IMR-90 (cell line): Measurements from ENCODE around the gene GPR89A. TPM values are rescaled to one million over a fixed set of nuclear protein-coding genes. Genes with fewer than 3 reads are reported as not detected.

Experiments used
- ATAC-seq: fragments of 200-7000 bp; cut with Tn5 transposase; 2 replicates; pipeline ENCODE4 v1.9.1; 2020; ENCODE audit warnings: low read depth, mild to moderate bottlenecking, moderate library complexity
- BruUV-seq: library from RNA; stranded (reverse); fragments of 400-500 nt; replicated peaks from 2 replicates; lab custom pipeline; 2021; lab: Mats Ljungman, UMichigan
- CTCF ChIA-PET: fragments of 300-600 bp; formaldehyde crosslinking; extraction: SDS; loops from one replicate; lab custom pipeline; 2021; ENCODE audit warnings: antibody characterized with exemption; lab: Yijun Ruan, JAX
- POLR2A ChIA-PET: fragments of 300-600 bp; sonication (Branson Sonifier 250); formaldehyde crosslinking; loops from one replicate; lab custom pipeline; 2022; ENCODE audit warnings: antibody characterized with exemption; ENCODE audit not compliant: unreplicated experiment; lab: Charles Lee
- DNase-seq: peaks from one replicate; pipeline ENCODE4 v3.0.0; 2013
- H2AFZ ChIP-seq: replicated peaks from 2 replicates; pipeline ENCODE3; 2013; ENCODE audit warnings: low read length, mild to moderate bottlenecking; ENCODE audit not compliant: poor library complexity
- H2AK5ac ChIP-seq: 2 replicates; pipeline ENCODE4 v1.6.1; 2013; ENCODE audit warnings: low read depth, low read length, inconsistent platforms
- H2AK9ac ChIP-seq: replicated peaks from 2 replicates; pipeline ENCODE3; 2013; ENCODE audit warnings: mild to moderate bottlenecking, low read depth, low read length, moderate library complexity; ENCODE audit not compliant: poor library complexity
- H2BK120ac ChIP-seq: 2 replicates; pipeline ENCODE4 v1.6.1; 2013; ENCODE audit warnings: low read depth, low read length, inconsistent platforms
- H2BK15ac ChIP-seq: 3 replicates; pipeline ENCODE4 v1.6.1; 2013; ENCODE audit warnings: low read depth, low read length, inconsistent platforms
- H2BK20ac ChIP-seq: 2 replicates; pipeline ENCODE4 v1.6.1; 2013; ENCODE audit warnings: low read depth, mild to moderate bottlenecking, inconsistent platforms, low read length, moderate library complexity
- H2BK5ac ChIP-seq: 2 replicates; pipeline ENCODE4 v1.6.1; 2013; ENCODE audit warnings: mild to moderate bottlenecking, low read depth, low read length, inconsistent platforms; ENCODE audit not compliant: poor library complexity, severe bottlenecking
- H3K14ac ChIP-seq: replicated peaks from 2 replicates; pipeline ENCODE4 v1.6.1; 2013; ENCODE audit warnings: low read depth, low read length, inconsistent platforms
- H3K18ac ChIP-seq: 2 replicates; pipeline ENCODE4 v1.6.1; 2013; ENCODE audit warnings: low read depth, low read length, control low read depth
- H3K23ac ChIP-seq: 2 replicates; pipeline ENCODE4 v1.6.1; 2013; ENCODE audit warnings: low read depth, low read length, inconsistent platforms
- H3K27ac ChIP-seq: 2 replicates; pipeline ENCODE4 v1.5.1; 2013; ENCODE audit warnings: mild to moderate bottlenecking, control low read depth, low read length; ENCODE audit not compliant: insufficient read depth
- H3K27me3 ChIP-seq: 2 replicates; pipeline ENCODE4 v1.6.1; 2013; ENCODE audit warnings: low read length; ENCODE audit not compliant: control insufficient read depth, insufficient read depth
- H3K36me3 ChIP-seq: 2 replicates; pipeline ENCODE4 v1.6.1; 2013; ENCODE audit warnings: low read length, mixed read lengths; ENCODE audit not compliant: control insufficient read depth, insufficient read depth
- H3K4ac ChIP-seq: 2 replicates; pipeline ENCODE4 v1.6.1; 2013; ENCODE audit warnings: low read depth, low read length, inconsistent platforms
- H3K4me1 ChIP-seq: 2 replicates; pipeline ENCODE4 v1.6.1; 2013; ENCODE audit warnings: low read length, mixed read lengths; ENCODE audit not compliant: control insufficient read depth, insufficient read depth
- H3K4me2 ChIP-seq: 2 replicates; pipeline ENCODE4 v1.6.1; 2013; ENCODE audit warnings: low read depth, mild to moderate bottlenecking, control low read depth, low read length, moderate library complexity
- H3K4me3 ChIP-seq: 2 replicates; pipeline ENCODE4 v1.5.1; 2013; ENCODE audit warnings: low read depth, mild to moderate bottlenecking, control low read depth, low read length, moderate library complexity; ENCODE audit not compliant: insufficient read depth
- H3K56ac ChIP-seq: 2 replicates; pipeline ENCODE4 v1.6.1; 2013; ENCODE audit warnings: low read length, inconsistent platforms; ENCODE audit not compliant: insufficient read depth; ENCODE audit errors: extremely low read depth
- H3K79me1 ChIP-seq, 2 experiments: 2 replicates each; pipeline ENCODE4 v1.6.1; 2013; ENCODE audit warnings: low read length in 2 of 2, inconsistent platforms in 1 of 2, low read depth in 1 of 2
- H3K9ac ChIP-seq: 2 replicates; pipeline ENCODE4 v1.6.1; 2013; ENCODE audit warnings: low read depth, low read length, control low read depth
- H3K9me1 ChIP-seq: 2 replicates; pipeline ENCODE4 v1.6.1; 2013; ENCODE audit warnings: low read length, inconsistent platforms; ENCODE audit not compliant: insufficient read depth
- H3K9me3 ChIP-seq: 2 replicates; pipeline ENCODE4 v1.6.1; 2013; ENCODE audit warnings: low read length; ENCODE audit not compliant: control insufficient read depth, insufficient read depth
- H4K20me1 ChIP-seq: 2 replicates; pipeline ENCODE4 v1.6.1; 2013; ENCODE audit warnings: low read length, inconsistent platforms; ENCODE audit not compliant: insufficient read depth
- H4K5ac ChIP-seq: 2 replicates; pipeline ENCODE4 v1.6.1; 2013; ENCODE audit warnings: mild to moderate bottlenecking, low read depth, low read length, control low read depth
- H4K8ac ChIP-seq, 2 experiments: 2 replicates each; pipeline ENCODE4 v1.6.1; 2013; ENCODE audit warnings: low read depth in 2 of 2, low read length in 2 of 2, control low read depth in 1 of 2, inconsistent platforms in 1 of 2
- H4K91ac ChIP-seq: 2 replicates; pipeline ENCODE4 v1.6.1; 2013; ENCODE audit warnings: low read depth, low read length, inconsistent platforms; ENCODE audit not compliant: insufficient read depth
- BHLHE40 ChIP-seq: fragments of 150-350 bp; IDR thresholded peaks from 2 replicates; pipeline ENCODE4 v1.6.1; 2016; ENCODE audit warnings: mild to moderate bottlenecking, low read depth, low read length
- CHD1 ChIP-seq: IDR thresholded peaks from 2 replicates; pipeline ENCODE4 v1.6.1; 2012; ENCODE audit warnings: low read depth, low read length, improper control_type of control experiment
- FOS ChIP-seq: fragments of 150-350 bp; IDR thresholded peaks from 2 replicates; pipeline ENCODE4 v1.6.1; 2016; ENCODE audit warnings: low read depth, low read length
- MAFK ChIP-seq: IDR thresholded peaks from 2 replicates; pipeline ENCODE4 v1.6.1; 2012; ENCODE audit warnings: low read depth, low read length, improper control_type of control experiment
- MAZ ChIP-seq: IDR thresholded peaks from 2 replicates; pipeline ENCODE4 v1.6.1; 2012; ENCODE audit warnings: low read depth, mild to moderate bottlenecking, low read length, improper control_type of control experiment, moderate library complexity, borderline replicate concordance
- MXI1 ChIP-seq: IDR thresholded peaks from 2 replicates; pipeline ENCODE4 v1.6.1; 2012; ENCODE audit warnings: low read depth, mild to moderate bottlenecking, low read length, moderate library complexity, borderline replicate concordance
- RAD21 ChIP-seq: IDR thresholded peaks from 2 replicates; pipeline ENCODE4 v1.6.1; 2012; ENCODE audit warnings: low read length, improper control_type of control experiment
- RCOR1 ChIP-seq: IDR thresholded peaks from 2 replicates; pipeline ENCODE4 v1.6.1; 2012; ENCODE audit warnings: mild to moderate bottlenecking, low read length, improper control_type of control experiment; ENCODE audit not compliant: insufficient replicate concordance
- RFX5 ChIP-seq: IDR thresholded peaks from 2 replicates; pipeline ENCODE4 v1.8.0; 2012; ENCODE audit warnings: low read depth, mild to moderate bottlenecking, low read length, moderate library complexity
- SMC3 ChIP-seq: fragments of 150-350 bp; IDR thresholded peaks from 2 replicates; pipeline ENCODE4 v1.6.1; 2016; ENCODE audit warnings: low read depth, mild to moderate bottlenecking, antibody characterized with exemption, low read length, moderate library complexity
- WGBS, 2 experiments: methylation state at CpG; one replicate each; pipeline versions ENCODE4 v1.1.5 to v1.1.7; 2013; ENCODE audit warnings: missing lambda C conversion rate in 2 of 2; ENCODE audit not compliant: insufficient read length in 1 of 2; ENCODE audit errors: extremely low coverage in 2 of 2; 5-methylcytosine and 5-hydroxymethylcytosine counted together
- dilution Hi-C: fragments of 300-500 bp; cut with HindIII; formaldehyde crosslinking; loops from one replicate; pipeline ENCODE4 v1.14.3; 2018; ENCODE audit warnings: low sequenced_read_pairs; ENCODE audit not compliant: unreplicated experiment
- in situ Hi-C: fragments of 300-500 bp; cut with MboI; formaldehyde crosslinking; loops from 3 replicates; pipeline ENCODE4 v1.14.3; 2019; ENCODE audit warnings: low sequenced_read_pairs, inconsistent platforms, mixed read lengths
- intact Hi-C: fragments of 100-400 bp; cut with micrococcal nuclease; formaldehyde crosslinking; loops from 2 replicates; pipeline ENCODE4 v1.10.0; 2022
- polyA plus RNA-seq, 3 experiments: library from polyadenylated mRNA; depleted of rRNA; stranded (reverse); fragments of >200 nt; gene quantifications; 2 replicates each; pipeline ENCODE4 v1.2.3, GENCODE V29; 2012; ENCODE audit warnings: low replicate concordance in 1 of 3
- total RNA-seq: library from RNA; depleted of rRNA; stranded (reverse); fragments of >200 nt; gene quantifications from 2 replicates; pipeline ENCODE4 v1.2.3, GENCODE V29; 2012
- TF ChIP-seq, protein P1 (sequence below): fragments of 150-350 bp; IDR thresholded peaks from 2 replicates; pipeline ENCODE4 v1.6.1; 2016; ENCODE audit warnings: low read depth, mild to moderate bottlenecking, low read length, moderate library complexity, borderline replicate concordance
- TF ChIP-seq, protein P2 (sequence below): fragments of 150-350 bp; IDR thresholded peaks from 2 replicates; pipeline ENCODE4 v1.6.1; 2017; ENCODE audit warnings: mild to moderate bottlenecking, antibody characterized with exemption, low read length, low read depth

GPR89A gene
- total and polyA plus RNA-seq, 2 of the 4 experiments (the other 2 are of a cell fraction): 13.5 to 29.0 TPM

DNA sequence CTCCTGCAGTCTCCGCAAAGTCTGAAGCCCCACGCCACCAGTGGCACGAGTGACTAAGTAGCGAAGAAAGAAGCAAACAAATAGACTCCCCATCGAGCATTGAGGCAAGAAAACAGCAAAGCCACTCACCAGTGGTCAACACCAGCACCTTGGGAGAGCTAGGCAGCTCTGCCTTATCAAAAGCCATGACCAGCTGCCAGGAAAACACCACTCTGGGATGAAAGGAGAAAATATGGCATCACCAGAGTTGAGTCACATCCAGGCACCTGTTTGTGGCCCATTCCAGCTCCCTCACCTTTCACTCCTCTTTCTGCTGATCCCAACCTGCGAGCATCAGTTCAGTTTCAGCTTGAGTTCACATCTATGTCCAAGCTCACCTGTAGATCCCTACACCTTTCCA, 82.1 kb downstream of the GPR89A start:
- dilution Hi-C loops (no loop called here), in situ Hi-C loops (no loop called here), intact Hi-C loops (no loop called here)
- ChIA-PET POLR2A (no interaction called here), CTCF (no interaction called here)
- DNase-seq: no peak
- Histone ChIP-seq H2BK20ac (no peak overlapping the region), H3K4me1 (peaks cover 10% of the 10 kb centered on the region; the same call in 1 of the 2 replicates), H2AK5ac (0 out of 2 replicates have a peak overlapping the region, but pooled peaks have one; percentile 11), H4K20me1 (no peaks in the 10 kb centered on the region), H2AK9ac (no peak overlapping the region), H3K27me3 (no peaks in the 10 kb centered on the region), H2BK120ac (peak overlapping the region; percentile 12; the same call in 1 of the 2 replicates), H3K27ac (no peak overlapping the region), H3K9me1 (peaks cover 7% of the 10 kb centered on the region), H2BK5ac (no peak overlapping the region), H3K4ac (peak overlapping the region; percentile 29; the same call in 1 of the 2 replicates), H4K5ac (no peak overlapping the region), H4K91ac (no peak overlapping the region), H3K4me3 (no peak overlapping the region), H3K79me1 (0 out of 4 replicates have a peak, but pooled peaks cover 0 to 3% of the 10 kb centered on the region in 2 experiments), H2AFZ (no peak overlapping the region), H3K18ac (no peak overlapping the region), H3K9ac (no peak overlapping the region), H2BK15ac (no peak overlapping the region; the same call in 2 of the 3 replicates), H3K36me3 (no peaks in the 10 kb centered on the region), H4K8ac (no peak overlapping the region), H3K56ac (no peak overlapping the region), H3K14ac (no peak overlapping the region), H3K9me3 (no peaks in the 10 kb centered on the region), H3K4me2 (no peak overlapping the region), H3K23ac (no peak overlapping the region)
- TF ChIP-seq, protein P1, sequence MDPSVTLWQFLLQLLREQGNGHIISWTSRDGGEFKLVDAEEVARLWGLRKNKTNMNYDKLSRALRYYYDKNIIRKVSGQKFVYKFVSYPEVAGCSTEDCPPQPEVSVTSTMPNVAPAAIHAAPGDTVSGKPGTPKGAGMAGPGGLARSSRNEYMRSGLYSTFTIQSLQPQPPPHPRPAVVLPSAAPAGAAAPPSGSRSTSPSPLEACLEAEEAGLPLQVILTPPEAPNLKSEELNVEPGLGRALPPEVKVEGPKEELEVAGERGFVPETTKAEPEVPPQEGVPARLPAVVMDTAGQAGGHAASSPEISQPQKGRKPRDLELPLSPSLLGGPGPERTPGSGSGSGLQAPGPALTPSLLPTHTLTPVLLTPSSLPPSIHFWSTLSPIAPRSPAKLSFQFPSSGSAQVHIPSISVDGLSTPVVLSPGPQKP: no peak
- TF ChIP-seq SMC3: no peak
- TF ChIP-seq, protein P2, sequence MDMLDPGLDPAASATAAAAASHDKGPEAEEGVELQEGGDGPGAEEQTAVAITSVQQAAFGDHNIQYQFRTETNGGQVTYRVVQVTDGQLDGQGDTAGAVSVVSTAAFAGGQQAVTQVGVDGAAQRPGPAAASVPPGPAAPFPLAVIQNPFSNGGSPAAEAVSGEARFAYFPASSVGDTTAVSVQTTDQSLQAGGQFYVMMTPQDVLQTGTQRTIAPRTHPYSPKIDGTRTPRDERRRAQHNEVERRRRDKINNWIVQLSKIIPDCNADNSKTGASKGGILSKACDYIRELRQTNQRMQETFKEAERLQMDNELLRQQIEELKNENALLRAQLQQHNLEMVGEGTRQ: no peak
- no peak for TF ChIP-seq CHD1
- TF ChIP-seq MAFK: no peak
- no peak for TF ChIP-seq MXI1
- no peak for TF ChIP-seq FOS
- TF ChIP-seq MAZ: no peak
- no peak for TF ChIP-seq RCOR1
- TF ChIP-seq BHLHE40: no peak
- no peak for TF ChIP-seq RFX5
- TF ChIP-seq RAD21: no peak
- no peak for ATAC-seq
- BruUV-seq: no TSS peak
- WGBS, 2 experiments: 100% methylated on average over 2 of the region's 6 CpGs; no CpG with 5 or more reads in 1 of the 2 experiments
